Fibroblast of lung (primary cell): ENCODE measurements around the gene ATP5F1E. TPM values are rescaled to one million over a fixed set of nuclear protein-coding genes. Genes with fewer than 3 reads are reported as not detected.

ENCODE experiments used
- DNase-seq, 2 donors: peaks; one replicate each; pipeline versions ENCODE4 v3.0.0 to v3.0.0-alpha.2; 2010; ENCODE audit warnings: low read depth in 2 of 2
- H2AFZ ChIP-seq: 2 replicates; pipeline ENCODE4 v1.5.1; 2012; ENCODE audit warnings: low read length, control low read depth, inconsistent platforms
- H3K27ac ChIP-seq: 2 replicates; pipeline ENCODE4 v1.5.1; 2011; ENCODE audit warnings: low read length, control low read depth; ENCODE audit not compliant: insufficient read depth
- H3K27me3 ChIP-seq: 2 replicates; pipeline ENCODE4 v1.5.1; 2011; ENCODE audit warnings: mild to moderate bottlenecking, low read length; ENCODE audit not compliant: control insufficient read depth, insufficient read depth
- H3K36me3 ChIP-seq: 2 replicates; pipeline ENCODE4 v1.5.1; 2011; ENCODE audit warnings: low read length; ENCODE audit not compliant: control insufficient read depth, insufficient read depth
- H3K4me1 ChIP-seq: 2 replicates; pipeline ENCODE4 v1.5.1; 2011; ENCODE audit warnings: low read length; ENCODE audit not compliant: control insufficient read depth, insufficient read depth; ENCODE audit errors: extremely low read depth
- H3K4me2 ChIP-seq: 2 replicates; pipeline ENCODE4 v1.5.1; 2011; ENCODE audit warnings: low read length, control low read depth; ENCODE audit not compliant: insufficient read depth; ENCODE audit errors: extremely low read depth
- H3K4me3 ChIP-seq, 4 experiments: fragments of 200-600 bp in 1 of 4; sonication (generic) in 1 of 4; replicated peaks in 1 of 4; 2 replicates each; pipeline ENCODE4 v1.5.1; 2011 to 2016; ENCODE audit warnings: low read length in 4 of 4, low read depth in 3 of 4, mild to moderate bottlenecking in 3 of 4, control low read depth in 2 of 4, inconsistent platforms in 1 of 4, mixed read lengths in 1 of 4; ENCODE audit not compliant: insufficient read depth in 1 of 4; ENCODE audit errors: control extremely low read depth in 1 of 4
- H3K79me2 ChIP-seq: 2 replicates; pipeline ENCODE4 v1.5.1; 2012; ENCODE audit warnings: mild to moderate bottlenecking, low read length, inconsistent platforms; ENCODE audit not compliant: control insufficient read depth, insufficient read depth
- H3K9ac ChIP-seq: 2 replicates; pipeline ENCODE4 v1.5.1; 2011; ENCODE audit warnings: mild to moderate bottlenecking, low read length, control low read depth; ENCODE audit not compliant: insufficient read depth
- H3K9me3 ChIP-seq: 2 replicates; pipeline ENCODE4 v1.5.1; 2012; ENCODE audit warnings: low read depth, low read length; ENCODE audit not compliant: control insufficient read depth, insufficient read depth
- H4K20me1 ChIP-seq: 2 replicates; pipeline ENCODE4 v1.5.1; 2011; ENCODE audit warnings: low read length; ENCODE audit not compliant: control insufficient read depth, insufficient read depth; ENCODE audit errors: extremely low read depth
- EZH2 ChIP-seq: IDR thresholded peaks from 2 replicates; pipeline ENCODE4 v1.5.1; 2012; ENCODE audit warnings: low read length, control low read depth, mild to moderate bottlenecking; ENCODE audit errors: missing control alignments
- polyA plus RNA-seq, 2 donors: library from polyadenylated mRNA; depleted of rRNA in 1 of 2; stranded (reverse) in 1 of 2; unstranded in 1 of 2; fragments of >200 nt; gene quantifications; 2 replicates each; pipeline ENCODE4 v1.2.1, GENCODE V29; 2011 to 2012; ENCODE audit warnings: missing spikeins in 1 of 2
- total RNA-seq: library from RNA; depleted of rRNA; stranded (reverse); fragments of >200 nt; gene quantifications from 2 replicates; pipeline ENCODE4 v1.2.1, GENCODE V29; 2014
- TF ChIP-seq, protein P1 (sequence below), 2 donors: IDR thresholded peaks in 1 of 2; conservative IDR thresholded peaks in 1 of 2; 1 replicate in 1 of 2; 2 replicates in 1 of 2; pipeline ENCODE4 v1.5.1; 2011 to 2012; ENCODE audit warnings: low read length in 2 of 2, control low read depth in 1 of 2, inconsistent platforms in 1 of 2, low read depth in 1 of 2, mild to moderate bottlenecking in 1 of 2

ATP5F1E gene
- total and polyA plus RNA-seq, 2 donors (not counting 1 experiment from before 2014, with no cell fraction given), result 37.8 to 56.5 TPM

DNA sequence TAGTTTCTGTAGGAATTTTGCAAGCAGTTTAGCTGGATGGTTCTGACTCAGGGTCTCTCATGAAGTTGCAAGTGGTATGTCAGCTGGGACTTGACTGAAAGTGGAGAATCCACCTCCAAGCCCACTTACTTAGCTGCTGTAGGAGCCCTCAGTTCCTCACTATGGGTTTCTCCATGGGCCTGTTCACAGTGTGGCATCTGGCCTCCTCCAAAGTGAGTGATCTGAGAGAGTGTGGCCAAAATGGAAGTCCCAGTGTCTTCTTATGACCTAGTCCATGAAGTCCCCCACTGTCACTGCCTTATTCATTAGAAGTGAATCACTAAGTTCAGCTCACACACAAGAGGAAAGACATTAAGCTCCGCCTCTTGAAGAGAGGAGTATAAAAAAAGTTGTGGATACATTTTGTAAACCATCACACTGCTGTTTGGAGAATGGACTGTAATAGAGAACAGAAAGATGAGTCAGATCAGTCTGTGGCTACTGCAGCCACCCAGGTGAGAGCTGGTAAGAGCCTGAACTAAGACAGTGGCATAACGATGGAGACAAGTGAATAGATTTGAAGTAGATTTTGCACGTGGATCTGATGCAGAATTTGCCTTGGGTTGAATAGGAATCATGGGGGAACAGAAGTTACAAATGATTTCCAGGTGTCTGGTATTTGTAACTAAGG lies 55.9 kb downstream of the ATP5F1E start:
- Histone ChIP-seq H3K27ac (no peak overlapping the region), H3K9ac (no peak overlapping the region), H3K9me3 (no peaks in the 10 kb centered on the region), H4K20me1 (no peaks in the 10 kb centered on the region), H3K4me2 (no peak overlapping the region), H3K79me2 (no peaks in the 10 kb centered on the region), H2AFZ (no peak overlapping the region), H3K4me1 (no peaks in the 10 kb centered on the region), H3K27me3 (peaks cover 3% of the 10 kb centered on the region), H3K4me3 (no peak overlapping the region), H3K36me3 (no peaks in the 10 kb centered on the region)
- DNase-seq, result peak in 1 of 2 donors; percentile 5
- TF ChIP-seq, protein P1, sequence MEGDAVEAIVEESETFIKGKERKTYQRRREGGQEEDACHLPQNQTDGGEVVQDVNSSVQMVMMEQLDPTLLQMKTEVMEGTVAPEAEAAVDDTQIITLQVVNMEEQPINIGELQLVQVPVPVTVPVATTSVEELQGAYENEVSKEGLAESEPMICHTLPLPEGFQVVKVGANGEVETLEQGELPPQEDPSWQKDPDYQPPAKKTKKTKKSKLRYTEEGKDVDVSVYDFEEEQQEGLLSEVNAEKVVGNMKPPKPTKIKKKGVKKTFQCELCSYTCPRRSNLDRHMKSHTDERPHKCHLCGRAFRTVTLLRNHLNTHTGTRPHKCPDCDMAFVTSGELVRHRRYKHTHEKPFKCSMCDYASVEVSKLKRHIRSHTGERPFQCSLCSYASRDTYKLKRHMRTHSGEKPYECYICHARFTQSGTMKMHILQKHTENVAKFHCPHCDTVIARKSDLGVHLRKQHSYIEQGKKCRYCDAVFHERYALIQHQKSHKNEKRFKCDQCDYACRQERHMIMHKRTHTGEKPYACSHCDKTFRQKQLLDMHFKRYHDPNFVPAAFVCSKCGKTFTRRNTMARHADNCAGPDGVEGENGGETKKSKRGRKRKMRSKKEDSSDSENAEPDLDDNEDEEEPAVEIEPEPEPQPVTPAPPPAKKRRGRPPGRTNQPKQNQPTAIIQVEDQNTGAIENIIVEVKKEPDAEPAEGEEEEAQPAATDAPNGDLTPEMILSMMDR (conservative IDR thresholded peaks at IDR 0.05 in 1 of 2, IDR thresholded peaks at IDR 0.05 in 1 of 2; ENCODE audit: low read depth in 1 of 2, low read length in 2 of 2), result no peak
- TF ChIP-seq EZH2, result no peak

Other genes with a start within 250 kb of the ATP5F1E start
- gene GNAS-AS1, start 181.4 kb downstream of the ATP5F1E start, total RNA-seq, result 0.33 and 0.51 TPM in 2 replicates
- gene GNAS-AS1, start 181.4 kb downstream of the ATP5F1E start, polyA plus RNA-seq, result 0.28 and 0.32 TPM in 2 replicates
- 256 and 421 TPM in 2 replicates for gene GNAS, start 179.6 kb downstream of the ATP5F1E start, total RNA-seq
- 1,357 and 1,384 TPM in 2 replicates for gene GNAS, start 179.6 kb downstream of the ATP5F1E start, polyA plus RNA-seq
- gene NELFCD, start 51.1 kb downstream of the ATP5F1E start, total RNA-seq, result 46.2 and 46.9 TPM in 2 replicates
- gene NELFCD, start 51.1 kb downstream of the ATP5F1E start, polyA plus RNA-seq, result 78.8 and 95.3 TPM in 2 replicates
- 128 and 250 TPM in 2 replicates for gene CTSZ, start 25.1 kb downstream of the ATP5F1E start, total RNA-seq
- gene CTSZ, start 25.1 kb downstream of the ATP5F1E start, polyA plus RNA-seq, result 201 and 208 TPM in 2 replicates
- under 0.01 TPM in 2 replicates for gene TUBB1, start 12.9 kb downstream of the ATP5F1E start, total RNA-seq
- gene TUBB1, start 12.9 kb downstream of the ATP5F1E start, polyA plus RNA-seq, result not detected in 2 replicates
- 89.9 and 127 TPM in 2 replicates for gene PRELID3B, start 10.5 kb upstream of the ATP5F1E start, total RNA-seq
- gene PRELID3B, start 10.5 kb upstream of the ATP5F1E start, polyA plus RNA-seq, result 64.5 and 66.6 TPM in 2 replicates
- not detected in 2 replicates for gene ZNF831, start 131.5 kb upstream of the ATP5F1E start, total RNA-seq
- gene ZNF831, start 131.5 kb upstream of the ATP5F1E start, polyA plus RNA-seq, result not detected in 2 replicates